Measurements from ENCODE around the gene BPIFB6.

DNA sequence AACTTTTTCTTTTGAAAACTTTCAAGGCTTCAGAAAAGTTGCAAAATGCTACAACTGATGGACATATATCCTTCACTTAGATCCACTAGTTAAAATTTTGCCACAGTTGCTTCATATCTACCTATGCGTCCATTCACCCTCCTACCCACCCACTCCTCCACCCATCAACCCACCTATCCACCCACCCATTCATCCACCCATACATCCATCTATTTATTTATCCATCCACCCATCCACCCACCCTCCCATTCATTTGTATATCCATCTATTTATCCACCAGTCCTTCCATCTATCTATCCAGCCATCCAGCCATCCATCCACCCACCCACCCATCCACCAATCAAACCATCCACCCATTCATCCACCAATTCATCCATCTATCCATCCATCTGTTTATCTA lies 61.6 kb downstream of the BPIFB6 start:
- TF ChIP-seq, protein P1, sequence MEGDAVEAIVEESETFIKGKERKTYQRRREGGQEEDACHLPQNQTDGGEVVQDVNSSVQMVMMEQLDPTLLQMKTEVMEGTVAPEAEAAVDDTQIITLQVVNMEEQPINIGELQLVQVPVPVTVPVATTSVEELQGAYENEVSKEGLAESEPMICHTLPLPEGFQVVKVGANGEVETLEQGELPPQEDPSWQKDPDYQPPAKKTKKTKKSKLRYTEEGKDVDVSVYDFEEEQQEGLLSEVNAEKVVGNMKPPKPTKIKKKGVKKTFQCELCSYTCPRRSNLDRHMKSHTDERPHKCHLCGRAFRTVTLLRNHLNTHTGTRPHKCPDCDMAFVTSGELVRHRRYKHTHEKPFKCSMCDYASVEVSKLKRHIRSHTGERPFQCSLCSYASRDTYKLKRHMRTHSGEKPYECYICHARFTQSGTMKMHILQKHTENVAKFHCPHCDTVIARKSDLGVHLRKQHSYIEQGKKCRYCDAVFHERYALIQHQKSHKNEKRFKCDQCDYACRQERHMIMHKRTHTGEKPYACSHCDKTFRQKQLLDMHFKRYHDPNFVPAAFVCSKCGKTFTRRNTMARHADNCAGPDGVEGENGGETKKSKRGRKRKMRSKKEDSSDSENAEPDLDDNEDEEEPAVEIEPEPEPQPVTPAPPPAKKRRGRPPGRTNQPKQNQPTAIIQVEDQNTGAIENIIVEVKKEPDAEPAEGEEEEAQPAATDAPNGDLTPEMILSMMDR (optimal IDR thresholded peaks at IDR 0.05 in 1 of 3, IDR thresholded peaks at IDR 0.05 in 1 of 3, conservative IDR thresholded peaks at IDR 0.05 in 1 of 3; ENCODE audit: extremely low read depth in 1 of 3, insufficient read depth in 2 of 3, low read length in 3 of 3) = no peak
- TF ChIP-seq EZH2 (IDR thresholded peaks at IDR 0.05; ENCODE audit: low read length) = no peak

Data from keratinocyte (primary cell).